SU-DHL-6 (cell line): Measurements from ENCODE around the gene TUBA1A.

ENCODE experiments used
- EZH2phosphoT487 ChIP-seq: fragments of 200-600 bp; sonication (generic), shearing (Covaris generic); conservative IDR thresholded peaks from 2 replicates; pipeline ENCODE4 v1.6.1; 2018; ENCODE audit warnings: mild to moderate bottlenecking, antibody characterized with exemption, low read length, moderate library complexity, mixed read lengths
- TF ChIP-seq, protein P1 (sequence below): fragments of 200-600 bp; sonication (generic); IDR thresholded peaks from one replicate; pipeline ENCODE4 v1.5.1; 2017; ENCODE audit warnings: antibody characterized with exemption, mild to moderate bottlenecking, low read length, moderate library complexity; ENCODE audit not compliant: insufficient read depth, poor library complexity, severe bottlenecking

GRCh38 chr12:49233842-49234526 is 45.1 kb upstream of the TUBA1A start:
- TF ChIP-seq EZH2phosphoT487, result no peak
- TF ChIP-seq, protein P1, sequence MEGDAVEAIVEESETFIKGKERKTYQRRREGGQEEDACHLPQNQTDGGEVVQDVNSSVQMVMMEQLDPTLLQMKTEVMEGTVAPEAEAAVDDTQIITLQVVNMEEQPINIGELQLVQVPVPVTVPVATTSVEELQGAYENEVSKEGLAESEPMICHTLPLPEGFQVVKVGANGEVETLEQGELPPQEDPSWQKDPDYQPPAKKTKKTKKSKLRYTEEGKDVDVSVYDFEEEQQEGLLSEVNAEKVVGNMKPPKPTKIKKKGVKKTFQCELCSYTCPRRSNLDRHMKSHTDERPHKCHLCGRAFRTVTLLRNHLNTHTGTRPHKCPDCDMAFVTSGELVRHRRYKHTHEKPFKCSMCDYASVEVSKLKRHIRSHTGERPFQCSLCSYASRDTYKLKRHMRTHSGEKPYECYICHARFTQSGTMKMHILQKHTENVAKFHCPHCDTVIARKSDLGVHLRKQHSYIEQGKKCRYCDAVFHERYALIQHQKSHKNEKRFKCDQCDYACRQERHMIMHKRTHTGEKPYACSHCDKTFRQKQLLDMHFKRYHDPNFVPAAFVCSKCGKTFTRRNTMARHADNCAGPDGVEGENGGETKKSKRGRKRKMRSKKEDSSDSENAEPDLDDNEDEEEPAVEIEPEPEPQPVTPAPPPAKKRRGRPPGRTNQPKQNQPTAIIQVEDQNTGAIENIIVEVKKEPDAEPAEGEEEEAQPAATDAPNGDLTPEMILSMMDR, result no peak
